PFSK-1 (cell line): ENCODE results near the gene SLC25A33.

Source experiments
- FOXP2 ChIP-seq: optimal IDR thresholded peaks from 2 replicates; pipeline ENCODE3; 2011; ENCODE audit warnings: borderline replicate concordance, control low read depth, inconsistent platforms; ENCODE audit not compliant: insufficient read depth; ENCODE audit errors: extremely low read length, extremely low read depth
- POLR2AphosphoS5 ChIP-seq: IDR thresholded peaks from 2 replicates; pipeline ENCODE4 v1.6.1; 2012; ENCODE audit warnings: low read depth, mild to moderate bottlenecking, control low read depth, low read length, moderate library complexity
- SIN3A ChIP-seq: IDR thresholded peaks from 2 replicates; pipeline ENCODE4 v1.6.1; 2012; ENCODE audit warnings: mild to moderate bottlenecking, low read length, moderate library complexity, borderline replicate concordance; ENCODE audit not compliant: insufficient read depth
- TAF1 ChIP-seq: IDR thresholded peaks from 2 replicates; pipeline ENCODE4 v1.6.1; 2012; ENCODE audit warnings: low read length, control low read depth, borderline replicate concordance; ENCODE audit not compliant: insufficient read depth
- TF ChIP-seq, protein P1 (sequence below), 2 experiments: IDR thresholded peaks; 2 replicates each; pipeline versions ENCODE4 v1.6.1 to v1.8.0; 2011 to 2012; ENCODE audit warnings: low read depth in 2 of 2, low read length in 2 of 2, control low read depth in 1 of 2, inconsistent platforms in 1 of 2, mild to moderate bottlenecking in 1 of 2, moderate library complexity in 1 of 2; ENCODE audit not compliant: insufficient read depth in 1 of 2

The SLC25A33 gene

DNA sequence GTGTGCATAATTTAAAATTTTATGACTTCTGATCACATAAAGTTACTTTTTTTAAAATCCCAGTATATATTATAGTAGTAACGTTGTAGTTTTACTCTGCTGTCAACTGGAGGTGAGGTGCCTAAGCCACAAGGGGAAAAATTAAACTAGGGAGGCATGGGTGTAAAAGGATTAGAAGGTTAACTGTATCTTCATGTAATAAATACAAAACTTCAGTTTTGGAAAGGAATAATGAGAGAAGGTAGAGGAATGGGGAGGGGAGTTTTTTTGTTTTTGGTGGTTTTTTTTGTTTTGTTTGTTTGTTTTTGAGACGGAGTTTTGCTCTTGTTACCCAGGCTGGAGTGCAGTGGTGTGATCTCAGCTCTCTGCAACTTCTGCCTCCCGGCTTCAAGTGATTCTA is 5.7 kb downstream of the SLC25A33 start:
- TF ChIP-seq SIN3A (no peak), POLR2AphosphoS5 (no peak), FOXP2 (no peak)
- TF ChIP-seq, protein P1, sequence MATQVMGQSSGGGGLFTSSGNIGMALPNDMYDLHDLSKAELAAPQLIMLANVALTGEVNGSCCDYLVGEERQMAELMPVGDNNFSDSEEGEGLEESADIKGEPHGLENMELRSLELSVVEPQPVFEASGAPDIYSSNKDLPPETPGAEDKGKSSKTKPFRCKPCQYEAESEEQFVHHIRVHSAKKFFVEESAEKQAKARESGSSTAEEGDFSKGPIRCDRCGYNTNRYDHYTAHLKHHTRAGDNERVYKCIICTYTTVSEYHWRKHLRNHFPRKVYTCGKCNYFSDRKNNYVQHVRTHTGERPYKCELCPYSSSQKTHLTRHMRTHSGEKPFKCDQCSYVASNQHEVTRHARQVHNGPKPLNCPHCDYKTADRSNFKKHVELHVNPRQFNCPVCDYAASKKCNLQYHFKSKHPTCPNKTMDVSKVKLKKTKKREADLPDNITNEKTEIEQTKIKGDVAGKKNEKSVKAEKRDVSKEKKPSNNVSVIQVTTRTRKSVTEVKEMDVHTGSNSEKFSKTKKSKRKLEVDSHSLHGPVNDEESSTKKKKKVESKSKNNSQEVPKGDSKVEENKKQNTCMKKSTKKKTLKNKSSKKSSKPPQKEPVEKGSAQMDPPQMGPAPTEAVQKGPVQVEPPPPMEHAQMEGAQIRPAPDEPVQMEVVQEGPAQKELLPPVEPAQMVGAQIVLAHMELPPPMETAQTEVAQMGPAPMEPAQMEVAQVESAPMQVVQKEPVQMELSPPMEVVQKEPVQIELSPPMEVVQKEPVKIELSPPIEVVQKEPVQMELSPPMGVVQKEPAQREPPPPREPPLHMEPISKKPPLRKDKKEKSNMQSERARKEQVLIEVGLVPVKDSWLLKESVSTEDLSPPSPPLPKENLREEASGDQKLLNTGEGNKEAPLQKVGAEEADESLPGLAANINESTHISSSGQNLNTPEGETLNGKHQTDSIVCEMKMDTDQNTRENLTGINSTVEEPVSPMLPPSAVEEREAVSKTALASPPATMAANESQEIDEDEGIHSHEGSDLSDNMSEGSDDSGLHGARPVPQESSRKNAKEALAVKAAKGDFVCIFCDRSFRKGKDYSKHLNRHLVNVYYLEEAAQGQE (IDR thresholded peaks at IDR 0.05; ENCODE audit: insufficient read depth in 1 of 2, low read depth in 2 of 2, low read length in 2 of 2) = no peak

DNA sequence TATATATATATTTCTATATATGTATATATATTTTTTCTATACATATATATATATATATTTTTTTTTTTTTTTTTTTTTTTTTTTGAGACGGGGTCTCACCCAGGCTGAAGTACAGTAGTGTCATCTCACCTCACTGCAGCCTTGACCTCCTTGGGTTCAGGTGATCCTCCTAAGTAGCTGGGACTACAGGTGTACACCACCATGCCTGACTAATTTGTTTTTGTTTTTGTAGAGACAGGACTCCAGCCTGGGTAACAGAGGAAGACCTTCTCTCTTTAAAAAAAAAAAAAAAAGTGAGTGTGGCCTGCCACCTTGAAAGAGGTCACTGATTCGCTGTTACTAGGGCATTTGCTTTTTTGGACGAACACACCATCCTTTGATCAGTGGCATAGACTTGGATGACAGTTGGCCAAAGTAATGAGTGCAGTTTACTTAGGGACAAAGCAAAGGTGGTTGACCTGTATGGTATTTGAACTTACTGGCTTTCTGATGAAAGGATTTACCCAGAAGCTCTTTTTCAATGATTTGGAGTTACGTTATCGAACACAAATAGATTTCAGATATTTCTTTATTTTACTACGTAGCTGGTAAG is 10.8 kb downstream of the SLC25A33 start:
- no peak for TF ChIP-seq FOXP2
- TF ChIP-seq, protein P1 (IDR thresholded peaks at IDR 0.05; ENCODE audit: insufficient read depth in 1 of 2, low read depth in 2 of 2, low read length in 2 of 2) = no peak

GRCh38 chr1:9551984-9552383 is 12.7 kb downstream of the SLC25A33 start:
- no peak for TF ChIP-seq FOXP2
- TF ChIP-seq TAF1 = no peak
- TF ChIP-seq, protein P1 (IDR thresholded peaks at IDR 0.05; ENCODE audit: insufficient read depth in 1 of 2, low read depth in 2 of 2, low read length in 2 of 2) = no peak
- no peak for TF ChIP-seq SIN3A
- TF ChIP-seq POLR2AphosphoS5 = no peak

GRCh38 chr1:9553736-9554144 is 14.5 kb downstream of the SLC25A33 start:
- no peak for TF ChIP-seq FOXP2
- TF ChIP-seq TAF1 = no peak
- TF ChIP-seq, protein P1 (IDR thresholded peaks at IDR 0.05; ENCODE audit: insufficient read depth in 1 of 2, low read depth in 2 of 2, low read length in 2 of 2) = no peak
- TF ChIP-seq POLR2AphosphoS5 = no peak
- no peak for TF ChIP-seq SIN3A

DNA sequence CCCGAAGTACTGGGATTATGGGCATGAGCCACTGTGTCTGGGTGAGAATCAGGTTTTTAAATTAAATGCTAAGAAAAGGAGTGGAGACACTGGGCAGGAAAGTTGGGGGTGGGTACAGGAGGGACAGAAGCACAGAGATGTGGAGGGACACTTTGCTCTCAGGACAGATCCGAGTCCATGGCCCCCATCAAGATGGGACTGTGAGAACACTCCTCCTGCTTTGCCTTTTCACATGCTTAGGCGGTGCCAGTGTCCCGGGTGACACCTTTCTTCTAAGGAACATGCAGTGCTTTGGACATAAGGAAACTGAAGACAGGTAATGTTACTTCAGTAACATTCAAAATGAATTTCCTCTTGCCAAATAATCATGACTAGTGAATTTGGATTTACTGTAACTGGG is 16.7 kb downstream of the SLC25A33 start:
- TF ChIP-seq SIN3A = no peak
- TF ChIP-seq TAF1 = no peak
- TF ChIP-seq, protein P1 (IDR thresholded peaks at IDR 0.05; ENCODE audit: insufficient read depth in 1 of 2, low read depth in 2 of 2, low read length in 2 of 2) = no peak
- TF ChIP-seq POLR2AphosphoS5 = no peak
- TF ChIP-seq FOXP2 = no peak
